Measurements from ENCODE around the gene EML4.

GRCh38 chr2:42167458-42167857, 1.7 kb upstream of the EML4 start:
- TF ChIP-seq, protein P1, sequence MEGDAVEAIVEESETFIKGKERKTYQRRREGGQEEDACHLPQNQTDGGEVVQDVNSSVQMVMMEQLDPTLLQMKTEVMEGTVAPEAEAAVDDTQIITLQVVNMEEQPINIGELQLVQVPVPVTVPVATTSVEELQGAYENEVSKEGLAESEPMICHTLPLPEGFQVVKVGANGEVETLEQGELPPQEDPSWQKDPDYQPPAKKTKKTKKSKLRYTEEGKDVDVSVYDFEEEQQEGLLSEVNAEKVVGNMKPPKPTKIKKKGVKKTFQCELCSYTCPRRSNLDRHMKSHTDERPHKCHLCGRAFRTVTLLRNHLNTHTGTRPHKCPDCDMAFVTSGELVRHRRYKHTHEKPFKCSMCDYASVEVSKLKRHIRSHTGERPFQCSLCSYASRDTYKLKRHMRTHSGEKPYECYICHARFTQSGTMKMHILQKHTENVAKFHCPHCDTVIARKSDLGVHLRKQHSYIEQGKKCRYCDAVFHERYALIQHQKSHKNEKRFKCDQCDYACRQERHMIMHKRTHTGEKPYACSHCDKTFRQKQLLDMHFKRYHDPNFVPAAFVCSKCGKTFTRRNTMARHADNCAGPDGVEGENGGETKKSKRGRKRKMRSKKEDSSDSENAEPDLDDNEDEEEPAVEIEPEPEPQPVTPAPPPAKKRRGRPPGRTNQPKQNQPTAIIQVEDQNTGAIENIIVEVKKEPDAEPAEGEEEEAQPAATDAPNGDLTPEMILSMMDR (IDR thresholded peaks at IDR 0.05; ENCODE audit: insufficient read depth, low read depth, low read length): no peak
- no peak for TF ChIP-seq EZH2 (IDR thresholded peaks at IDR 0.05; ENCODE audit: insufficient read depth, low read length)

Measured in astrocyte (in vitro differentiated cells and primary cell).